ENCODE measurements around the gene UGCG. TPM values are rescaled to one million over a fixed set of nuclear protein-coding genes. Genes with fewer than 3 reads are reported as not detected.
A peak's percentile ranks its signal among the peaks of the same experiment; 100 is the strongest.
"Not testable (repeated sequence)": the region's sequence is repeated elsewhere in the genome, so short reads cannot be mapped to it uniquely, and the experiment has no call there.

The UGCG gene
- polyA plus RNA-seq, 5 donors, result 41.9 to 69.7 (median 56.2) TPM

DNA sequence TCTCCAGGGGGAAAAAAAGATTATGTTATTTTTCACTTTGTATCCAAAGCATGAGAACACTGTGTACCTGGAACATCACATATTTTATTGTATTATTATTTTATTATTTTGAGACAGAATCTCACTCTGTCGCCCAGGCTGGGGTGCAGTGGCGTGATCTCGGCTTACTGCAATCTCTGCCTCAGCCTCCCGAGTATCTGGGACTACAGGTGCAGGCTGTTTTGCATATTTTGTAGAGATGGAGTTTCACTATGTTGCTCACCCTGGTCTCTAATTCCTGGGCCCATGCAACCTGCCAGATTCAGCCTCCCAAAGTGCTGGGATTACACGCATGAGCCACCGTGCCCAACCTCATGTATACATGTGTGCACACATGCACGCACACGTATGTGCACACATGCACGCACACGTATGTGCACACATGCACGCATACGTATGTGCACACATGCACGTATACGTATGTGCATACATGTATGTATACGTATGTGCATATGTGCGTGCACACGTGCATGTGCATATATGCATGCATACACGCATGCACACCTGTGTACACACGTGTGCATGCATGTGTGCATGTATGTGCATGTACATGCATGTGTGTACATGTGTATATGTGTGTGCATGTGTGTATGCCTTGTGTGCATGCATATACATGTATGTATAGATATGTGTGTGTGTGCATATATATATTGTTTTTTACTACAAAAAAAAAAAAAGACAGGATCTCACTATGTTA, 9.5 kb upstream of the UGCG start:
- no peak for DNase-seq

- no peak for DNase-seq
These were observed 6.3 kb upstream of the UGCG start for GRCh38 chr9:111890334-111890733.

- DNase-seq, result not testable (repeated sequence)
These were observed 5.7 kb upstream of the UGCG start for GRCh38 chr9:111890867-111891266.

DNA sequence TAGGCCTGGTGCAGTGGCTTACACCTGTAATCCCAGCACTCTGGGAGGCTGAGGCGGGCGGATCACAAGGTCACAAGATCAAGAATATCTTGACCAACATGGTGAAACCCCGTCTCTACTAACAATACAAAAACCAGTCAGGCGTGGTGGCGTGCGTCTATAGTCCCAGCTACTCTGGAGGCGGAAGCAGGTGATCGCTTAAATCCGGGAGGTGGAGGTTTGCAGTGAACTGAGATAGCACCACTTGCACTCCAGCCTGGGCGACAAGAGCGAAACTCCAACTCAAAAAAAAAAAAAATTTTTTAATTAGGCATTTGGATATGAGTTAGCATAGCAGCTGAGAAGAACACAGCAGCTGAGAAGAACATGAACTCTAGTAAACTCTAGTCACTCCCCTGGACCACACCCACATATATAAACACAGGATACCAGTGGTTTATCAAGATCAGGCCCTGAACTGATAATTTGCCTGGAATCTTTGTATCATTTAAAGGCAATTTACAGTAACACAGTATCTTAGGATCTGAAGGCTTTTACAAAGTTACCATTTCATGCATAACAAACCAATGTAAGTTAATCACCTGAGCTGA, 4.6 kb upstream of the UGCG start:
- DNase-seq, result no peak

DNA sequence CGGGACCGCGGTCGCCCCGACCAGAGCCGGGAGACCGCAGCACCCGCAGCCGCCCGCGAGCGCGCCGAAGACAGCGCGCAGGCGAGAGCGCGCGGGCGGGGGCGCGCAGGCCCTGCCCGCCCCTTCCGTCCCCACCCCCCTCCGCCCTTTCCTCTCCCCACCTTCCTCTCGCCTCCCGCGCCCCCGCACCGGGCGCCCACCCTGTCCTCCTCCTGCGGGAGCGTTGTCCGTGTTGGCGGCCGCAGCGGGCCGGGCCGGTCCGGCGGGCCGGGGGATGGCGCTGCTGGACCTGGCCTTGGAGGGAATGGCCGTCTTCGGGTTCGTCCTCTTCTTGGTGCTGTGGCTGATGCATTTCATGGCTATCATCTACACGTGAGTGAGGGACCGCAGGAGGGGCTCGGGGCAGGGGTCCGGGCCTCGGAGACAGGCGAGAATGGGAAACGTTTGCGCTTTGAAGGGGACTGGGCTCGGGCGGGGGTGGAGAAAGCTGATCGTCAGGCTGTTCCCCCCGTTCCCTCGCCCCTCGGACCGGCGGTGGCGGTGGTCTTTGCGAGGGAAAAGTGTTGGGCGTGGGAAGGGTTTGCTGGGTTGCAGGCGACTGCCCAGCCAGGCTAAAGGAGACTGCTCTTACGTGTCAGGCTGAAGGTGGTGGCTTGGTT, 457 bp downstream of the UGCG start:
- DNase-seq, result peak in 1 of 2 donors; percentile 78

- DNase-seq, result peak in 1 of 2 donors; percentile 31
These were observed 1.1 kb downstream of the UGCG start for GRCh38 chr9:111897601-111898137.

DNA sequence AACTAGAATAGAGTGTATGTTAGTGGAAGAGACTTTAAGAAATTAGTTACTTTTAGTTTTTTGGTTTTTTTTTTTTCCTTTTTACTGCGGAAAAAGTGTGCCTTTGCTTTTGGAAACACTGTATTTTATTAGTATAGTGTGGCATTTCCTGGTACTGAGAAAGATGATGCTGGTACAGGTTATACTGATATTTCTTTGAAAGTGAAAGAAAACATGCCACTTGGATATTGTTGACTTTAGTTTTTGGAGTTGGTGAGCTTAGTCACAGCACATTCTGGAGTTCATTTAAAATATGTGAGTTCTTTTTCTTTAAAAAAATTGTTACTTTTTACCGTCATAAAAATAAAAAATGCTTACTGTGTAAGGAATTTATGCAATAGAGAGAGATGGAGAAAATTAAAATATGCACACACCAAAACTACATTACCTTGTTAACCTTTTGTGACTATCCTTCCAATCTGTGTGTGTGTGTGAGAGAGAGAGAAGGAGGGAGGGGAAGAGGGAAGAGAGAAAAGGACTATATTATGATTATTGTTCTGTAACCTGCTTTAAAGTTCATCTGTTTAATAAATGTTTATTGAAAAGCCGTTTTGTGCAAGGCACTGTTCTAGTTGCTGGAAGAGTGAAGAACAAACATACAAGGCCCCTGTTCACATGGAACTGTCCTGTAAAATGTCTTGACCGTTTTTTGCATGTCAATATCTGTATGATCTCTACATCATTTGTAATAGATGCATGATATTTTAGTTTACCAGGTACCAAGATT, 1.9 kb downstream of the UGCG start:
- DNase-seq, result no peak

DNA sequence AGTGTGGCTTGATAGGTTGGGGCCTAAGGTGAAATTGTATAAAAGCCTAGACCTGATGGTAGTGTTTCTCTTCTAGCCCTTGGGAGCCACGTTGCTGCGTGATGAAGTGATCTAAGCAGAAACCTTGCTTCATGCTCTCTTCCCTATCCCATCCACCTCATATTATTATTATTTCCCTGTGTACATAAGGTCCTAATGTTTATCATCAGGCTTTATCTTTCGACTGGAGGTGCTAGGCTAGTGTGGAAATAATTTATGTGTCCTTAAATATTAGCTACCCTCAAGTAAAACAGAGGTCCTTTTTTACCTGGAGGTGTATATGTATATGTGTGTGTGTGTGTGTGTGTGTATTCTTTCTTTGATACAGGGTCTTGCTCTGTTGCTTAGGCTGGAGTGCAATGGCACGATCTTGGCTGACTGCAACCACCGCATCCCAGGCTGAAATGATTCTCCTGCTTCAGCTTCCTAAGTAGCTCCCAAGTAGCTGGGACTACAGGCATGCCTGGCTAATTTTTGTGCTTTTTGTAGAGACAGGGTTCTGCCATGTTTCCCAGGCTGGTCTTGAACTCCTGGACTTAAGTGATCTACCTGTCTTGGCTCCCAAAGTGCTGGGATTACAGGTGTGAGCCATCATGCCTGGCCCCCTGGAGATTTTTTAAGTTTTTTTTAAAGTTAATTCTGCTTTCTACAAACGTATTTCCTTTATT, 3.7 kb downstream of the UGCG start:
- no peak for DNase-seq

DNA sequence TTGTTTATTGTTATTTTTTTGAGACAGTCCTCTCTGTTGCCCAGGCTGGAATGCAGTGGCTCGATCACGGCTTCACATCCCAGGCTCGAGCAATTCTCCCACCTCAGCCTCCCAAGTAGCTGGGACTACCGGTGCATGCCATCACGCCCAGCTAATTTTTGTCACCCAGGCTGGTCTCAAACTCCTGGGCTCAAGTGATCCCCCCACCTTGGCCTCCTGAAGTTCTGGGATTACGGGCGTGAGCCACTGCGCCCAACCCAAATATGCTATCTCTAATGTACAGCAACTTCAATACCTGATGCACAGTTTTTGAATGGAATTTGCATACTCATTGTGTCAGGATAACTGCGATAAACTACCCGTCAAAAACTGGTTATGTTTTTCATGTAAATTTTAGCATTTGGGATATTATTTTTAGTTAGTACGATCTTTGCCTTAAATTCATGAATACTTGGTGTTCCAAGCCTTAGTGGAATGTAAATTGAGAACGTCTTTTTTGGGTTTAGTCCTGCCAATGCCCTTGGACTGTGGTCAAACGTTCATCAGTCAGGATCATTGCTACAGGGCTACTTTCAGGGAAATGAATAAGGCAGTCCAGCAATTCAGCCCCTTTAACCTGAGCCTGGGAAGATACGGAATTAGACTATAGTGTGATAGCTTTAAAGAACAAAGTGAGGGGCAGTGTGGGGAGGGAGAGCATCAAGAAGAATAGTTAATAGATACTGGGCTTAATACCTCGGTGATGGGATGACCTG, 4.4 kb downstream of the UGCG start:
- DNase-seq, result no peak

DNA sequence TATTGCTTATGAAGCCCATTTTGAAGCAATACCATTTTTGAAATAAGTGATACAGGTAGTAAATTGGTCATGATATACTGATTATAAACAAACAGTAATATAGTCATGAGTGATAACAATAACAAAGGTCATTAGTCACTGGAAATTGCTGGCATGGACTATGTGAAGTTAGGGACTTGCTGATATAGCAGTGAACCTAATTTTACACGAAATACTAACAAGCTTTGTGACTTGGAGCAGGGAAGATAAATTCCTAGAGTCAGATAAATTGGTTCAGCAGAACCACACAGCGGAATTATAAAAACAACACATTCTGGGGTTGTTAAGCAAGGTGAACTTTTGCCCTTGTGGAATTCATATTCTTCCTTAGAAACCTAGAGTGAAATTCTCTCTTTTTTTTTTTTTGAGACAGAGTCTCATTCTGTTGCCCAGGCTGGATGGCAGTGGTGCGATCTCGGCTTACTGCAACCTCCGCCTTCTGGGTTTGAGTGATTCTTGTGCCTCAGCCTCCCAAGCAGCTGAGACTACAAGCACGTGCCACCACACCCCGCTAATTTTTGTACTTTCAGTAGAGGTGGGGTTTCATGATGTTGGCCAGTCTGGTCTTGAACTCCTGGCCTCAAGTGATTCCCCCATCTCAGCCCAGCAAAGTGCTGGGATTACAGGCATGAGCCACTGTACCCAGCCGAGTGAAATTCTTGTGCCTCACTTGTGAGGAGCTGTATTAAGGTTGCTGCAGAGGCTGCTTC, 6.0 kb downstream of the UGCG start:
- no peak for DNase-seq

DNA sequence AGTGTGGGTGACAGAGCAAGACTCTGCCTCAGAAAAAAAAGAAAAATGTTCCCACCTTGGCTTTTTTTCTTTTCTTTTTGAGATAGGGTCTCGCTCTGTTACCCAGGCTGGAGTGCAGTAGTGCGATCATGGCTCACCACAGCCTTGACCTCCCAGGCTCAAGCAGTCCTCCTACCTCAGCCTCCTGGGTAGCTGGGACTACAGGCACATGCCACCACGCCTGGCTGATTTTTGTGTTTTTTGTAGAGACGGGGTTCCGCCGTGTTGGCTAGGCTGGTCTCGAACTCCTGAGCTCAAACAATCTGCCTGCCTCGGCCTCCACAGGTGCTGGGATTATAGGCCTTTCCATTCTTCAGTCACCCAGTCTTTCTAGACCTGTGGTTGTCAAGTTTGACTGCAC, 6.9 kb downstream of the UGCG start:
- not testable (repeated sequence) for DNase-seq

DNA sequence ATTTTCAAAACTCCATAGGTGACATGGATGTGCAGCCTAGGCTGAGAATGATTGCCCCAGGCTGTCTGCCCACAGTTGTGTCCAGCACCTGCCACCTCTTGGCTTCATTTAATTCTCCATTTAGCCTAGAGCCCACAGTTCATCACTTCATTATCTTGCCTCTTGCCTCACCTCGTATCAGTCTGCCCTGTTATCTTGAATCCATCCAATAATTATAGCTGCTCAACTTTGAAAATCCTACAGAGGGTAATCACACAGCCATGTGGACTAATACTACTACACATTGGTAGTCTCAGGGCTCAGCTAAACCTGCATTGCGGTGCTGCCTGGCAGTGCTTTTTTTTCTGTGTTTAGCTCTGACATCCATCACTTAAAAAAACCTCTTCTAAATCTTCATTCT, 7.4 kb downstream of the UGCG start:
- no peak for DNase-seq

DNA sequence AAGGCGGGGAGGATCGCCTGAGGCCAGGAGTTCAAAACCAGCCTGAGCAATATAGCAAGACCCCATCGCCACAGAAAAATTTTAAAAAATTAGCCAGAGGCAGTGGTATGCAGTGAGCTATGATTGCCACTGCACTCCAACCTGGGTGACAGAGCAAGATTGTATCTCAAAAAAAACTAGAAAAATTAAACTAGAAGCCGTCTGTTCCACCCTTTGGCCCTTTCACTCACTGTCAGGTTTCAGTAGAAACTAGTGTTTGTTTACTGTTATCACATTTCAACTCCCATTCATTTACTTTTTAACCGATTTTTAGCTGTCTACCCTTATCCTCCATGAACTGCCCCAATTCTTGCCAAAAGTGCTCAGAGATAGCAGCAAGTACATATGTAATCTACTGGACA, 8.3 kb downstream of the UGCG start:
- DNase-seq, result no peak

- no peak for DNase-seq
These were observed 10.5 kb downstream of the UGCG start for GRCh38 chr9:111907147-111907546.

DNA sequence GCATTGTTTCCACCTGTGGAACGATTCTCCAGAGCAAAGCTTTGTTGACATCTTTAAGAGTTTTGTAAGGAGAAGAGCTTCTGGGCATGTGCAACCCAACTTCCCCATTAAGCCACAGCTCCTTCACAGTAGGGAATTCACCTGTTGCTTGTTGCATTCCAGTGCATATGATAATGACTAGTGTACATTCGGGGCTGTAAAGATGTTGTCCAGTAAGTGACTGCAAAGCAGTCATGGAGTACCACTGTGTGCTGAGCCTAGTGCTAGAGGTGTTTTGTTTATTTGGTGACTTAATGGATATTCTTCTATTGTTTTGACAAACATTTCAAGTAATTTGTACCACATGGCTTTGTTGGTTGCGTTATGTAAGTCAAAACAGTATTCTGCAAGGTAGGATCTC, 12.8 kb downstream of the UGCG start:
- DNase-seq, result no peak

GRCh38 chr9:111910428-111910827, 13.8 kb downstream of the UGCG start:
- DNase-seq, result no peak

GRCh38 chr9:111913159-111913558, 16.5 kb downstream of the UGCG start:
- no peak for DNase-seq

- DNase-seq, result no peak
These were observed 18.3 kb downstream of the UGCG start for GRCh38 chr9:111914749-111915424.

DNA sequence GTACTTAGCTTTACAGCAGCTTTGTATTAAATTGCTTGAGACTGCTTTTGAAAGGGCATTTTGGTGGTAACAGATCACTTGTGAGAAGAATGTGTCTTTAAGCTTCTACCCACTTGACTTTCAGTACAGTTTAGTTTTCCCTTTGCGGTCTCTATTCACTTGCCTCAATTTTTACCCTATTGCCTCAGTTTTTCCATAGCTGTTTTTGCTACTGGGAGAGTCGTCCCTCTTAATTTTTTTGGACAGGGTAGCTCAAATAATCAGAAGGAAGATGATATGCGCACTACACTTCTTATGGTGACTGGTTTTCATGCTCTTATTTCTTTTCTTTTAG, 18.8 kb downstream of the UGCG start:
- no peak for DNase-seq

GRCh38 chr9:111916234-111916645, 19.6 kb downstream of the UGCG start:
- DNase-seq, result no peak
